ENCODE measurements around the gene PPM1E. TPM values are rescaled to one million over a fixed set of nuclear protein-coding genes. Genes with fewer than 3 reads are reported as not detected.

The PPM1E gene
- total and polyA plus RNA-seq, 2 of the 8 experiments (the other 6 are each of a cell fraction or from before 2014, with no cell fraction given), result 5.0 to 10.4 TPM

DNA sequence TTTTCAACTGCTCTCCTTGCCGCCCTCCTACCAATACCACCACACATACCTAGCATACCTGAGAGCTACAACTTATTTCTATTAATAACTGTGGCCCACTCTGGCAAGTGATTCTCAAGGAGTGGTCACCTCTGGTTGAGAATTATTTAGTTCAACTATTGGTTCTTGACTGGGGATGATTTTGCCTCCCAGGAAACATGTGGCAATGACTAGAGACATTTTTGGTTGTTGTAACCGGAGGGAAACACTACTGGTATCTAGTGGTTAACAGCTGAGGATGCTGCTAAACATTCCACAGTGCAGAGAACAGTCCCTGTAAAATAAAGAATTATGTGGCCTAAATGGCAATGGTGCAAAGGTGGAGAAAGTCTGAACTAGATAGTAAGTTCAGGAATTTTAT is 254.4 kb downstream of the PPM1E start:
- no peak overlapping the region for H3K56ac ChIP-seq (replicated peaks; ENCODE audit: insufficient read length, low read depth, low read length)
- no peaks in the 10 kb centered on the region for H3K79me1 ChIP-seq (ENCODE audit: low read depth, low read length)
- no peak overlapping the region for H3K4me3 ChIP-seq (ENCODE audit: extremely low read depth in 1 of 4, insufficient read depth in 2 of 4, low read depth in 3 of 4, low read length in 4 of 4)
- H3K23me2 ChIP-seq (ENCODE audit: low read depth, low read length), result no peaks in the 10 kb centered on the region
- no peak overlapping the region for H2AK5ac ChIP-seq (ENCODE audit: low read depth, low read length)
- no peak overlapping the region for H3K4ac ChIP-seq (replicated peaks; ENCODE audit: insufficient read length, low read depth, low read length)
- no peak overlapping the region for H4K91ac ChIP-seq (replicated peaks; ENCODE audit: insufficient read length, low read length)
- no peak overlapping the region for H3K23ac ChIP-seq (ENCODE audit: insufficient read length)
- no peak overlapping the region for H2BK15ac ChIP-seq (ENCODE audit: low read length)
- H4K8ac ChIP-seq (ENCODE audit: extremely low read depth, insufficient read depth, low read length), result no peak overlapping the region
- H3K18ac ChIP-seq (ENCODE audit: extremely low read depth, low read length), result no peak overlapping the region
- H3K36me3 ChIP-seq (ENCODE audit: control insufficient read depth in 2 of 4, insufficient read depth in 4 of 4, low read length in 3 of 4), result peaks cover 0 to 25% (median 12%) of the 10 kb centered on the region in 4 experiments; a peak in 5 of 8 replicates
- H2BK5ac ChIP-seq (ENCODE audit: low read depth, low read length), result no peak overlapping the region
- H3K27me3 ChIP-seq (replicated peaks in 1 of 4; ENCODE audit: control insufficient read depth in 3 of 4, extremely low read depth in 1 of 4, insufficient read depth in 3 of 4, low read length in 3 of 4), result no peaks in the 10 kb centered on the region
- H3K9me3 ChIP-seq (ENCODE audit: insufficient read depth in 2 of 2, low read depth in 1 of 2, low read length in 1 of 2), result no peaks in the 10 kb centered on the region
- H2BK12ac ChIP-seq (ENCODE audit: low read depth, low read length), result no peak overlapping the region
- no peaks in the 10 kb centered on the region for H3K79me2 ChIP-seq (ENCODE audit: control insufficient read depth in 1 of 2, insufficient read depth in 2 of 2, low read length in 2 of 2)
- H2BK20ac ChIP-seq (ENCODE audit: low read length), result no peak overlapping the region
- H2BK120ac ChIP-seq (replicated peaks; ENCODE audit: low read depth, low read length), result no peak overlapping the region
- no peak overlapping the region for H3K27ac ChIP-seq (ENCODE audit: low read depth, low read length)
- no peaks in the 10 kb centered on the region for H4K20me1 ChIP-seq (replicated peaks in 1 of 2; ENCODE audit: control insufficient read depth in 1 of 2, insufficient read depth in 2 of 2, low read length in 2 of 2)
- 81% methylated on average over 2 of the region's 2 CpGs; no CpG with 5 or more reads in 1 of the 2 experiments for WGBS, 2 experiments (ENCODE audit: extremely low coverage in 1 of 2, insufficient coverage in 1 of 2, insufficient read length in 1 of 2, insufficient replicate concordance in 2 of 2, low coverage in 1 of 2, low lambda C conversion rate in 2 of 2, missing lambda C conversion rate in 1 of 2)
- no peak overlapping the region for H2AFZ ChIP-seq (ENCODE audit: low read length)
- DNase-seq (ENCODE audit: low read depth in 1 of 2, low spot score in 2 of 2) (no peak), FAIRE-seq (no peak)
- H3K9ac ChIP-seq (replicated peaks in 1 of 4; ENCODE audit: extremely low read depth in 1 of 4, low read depth in 3 of 4, low read length in 3 of 4), result no peak overlapping the region
- H3K14ac ChIP-seq (ENCODE audit: insufficient read length), result no peak overlapping the region
- no peaks in the 10 kb centered on the region for H3K4me1 ChIP-seq (replicated peaks in 1 of 4; ENCODE audit: control insufficient read depth in 3 of 4, insufficient read depth in 4 of 4, low read length in 3 of 4)
- no peak overlapping the region for H4K5ac ChIP-seq (ENCODE audit: insufficient read length, low read depth, low read length)
- CTCF ChIA-PET (ENCODE audit: partially characterized antibody), result interaction anchor here (0.8 to 1.0 kb wide), 3 partner anchors 97 to 491 kb away, joined by 3 to 4 read pairs (median 3); no protein-coding TSS in a partner anchor
- no peak overlapping the region for H3K4me2 ChIP-seq (ENCODE audit: insufficient read depth in 1 of 2, low read depth in 2 of 2, low read length in 2 of 2)
- POLR2A ChIA-PET (ENCODE audit: partially characterized antibody), result interaction anchor here (0.6 kb wide), 1 partner anchor 279 kb away, joined by 3 read pairs; no protein-coding TSS in a partner anchor
- no peak for TF ChIP-seq CEBPB (IDR thresholded peaks at IDR 0.05; ENCODE audit: low read depth, low read length)
- TF ChIP-seq ZNF274 (IDR thresholded peaks at IDR 0.05; ENCODE audit: borderline replicate concordance, extremely low read depth, low read length), result no peak
- TF ChIP-seq MAX (IDR thresholded peaks at IDR 0.05), result no peak
- TF ChIP-seq POLR2A (IDR thresholded peaks at IDR 0.05; ENCODE audit: control extremely low read depth in 1 of 2, low read depth in 2 of 2, low read length in 2 of 2), result no peak
- TF ChIP-seq SIX5 (IDR thresholded peaks at IDR 0.05; ENCODE audit: low read depth, low read length), result no peak
- no peak for TF ChIP-seq CTBP2 (IDR thresholded peaks at IDR 0.05; ENCODE audit: borderline replicate concordance, insufficient read depth, insufficient read length, low read length)
- no peak for TF ChIP-seq CREB1 (IDR thresholded peaks at IDR 0.05)
- TF ChIP-seq TAF7 (optimal IDR thresholded peaks at IDR 0.05; ENCODE audit: borderline replicate concordance, low read depth, low read length), result no peak
- TF ChIP-seq EP300 (IDR thresholded peaks at IDR 0.05; ENCODE audit: borderline replicate concordance in 1 of 2, low read depth in 2 of 2, low read length in 2 of 2), result no peak
- no peak for TF ChIP-seq BRCA1 (IDR thresholded peaks at IDR 0.05; ENCODE audit: low read depth, low read length)
- no peak for TF ChIP-seq YY1 (IDR thresholded peaks at IDR 0.05; ENCODE audit: low read depth, low read length)
- TF ChIP-seq GTF2F1 (IDR thresholded peaks at IDR 0.05; ENCODE audit: borderline replicate concordance, low read depth, low read length), result no peak
- TF ChIP-seq, protein P1, sequence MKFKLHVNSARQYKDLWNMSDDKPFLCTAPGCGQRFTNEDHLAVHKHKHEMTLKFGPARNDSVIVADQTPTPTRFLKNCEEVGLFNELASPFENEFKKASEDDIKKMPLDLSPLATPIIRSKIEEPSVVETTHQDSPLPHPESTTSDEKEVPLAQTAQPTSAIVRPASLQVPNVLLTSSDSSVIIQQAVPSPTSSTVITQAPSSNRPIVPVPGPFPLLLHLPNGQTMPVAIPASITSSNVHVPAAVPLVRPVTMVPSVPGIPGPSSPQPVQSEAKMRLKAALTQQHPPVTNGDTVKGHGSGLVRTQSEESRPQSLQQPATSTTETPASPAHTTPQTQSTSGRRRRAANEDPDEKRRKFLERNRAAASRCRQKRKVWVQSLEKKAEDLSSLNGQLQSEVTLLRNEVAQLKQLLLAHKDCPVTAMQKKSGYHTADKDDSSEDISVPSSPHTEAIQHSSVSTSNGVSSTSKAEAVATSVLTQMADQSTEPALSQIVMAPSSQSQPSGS (IDR thresholded peaks at IDR 0.05; ENCODE audit: low read length), result no peak

All from H1 (cell line).